ENCODE data around the gene TLE3.

Gene TLE3

GRCh38 chr15:70096215-70097062 is 1.3 kb downstream of the TLE3 start:
- peaks cover 61% of the 10 kb centered on the region for H3K4me1 Mint-ChIP-seq
- ATAC-seq (peak; percentile 13), DNase-seq (peak; percentile 66 to 75)
- peak overlapping the region; percentile 84 to 97 for H3K4me3 Mint-ChIP-seq
- peaks cover 9% of the 10 kb centered on the region for H3K27me3 Mint-ChIP-seq
- H3K27ac Mint-ChIP-seq, result peak overlapping the region; percentile 95 to 97
- H3K9me3 Mint-ChIP-seq, result no peaks in the 10 kb centered on the region

- Mint-ChIP-seq H3K27ac (peak overlapping the region; percentile 95 to 97), H3K4me1 (peaks cover 63% of the 10 kb centered on the region), H3K4me3 (peak overlapping the region; percentile 84 to 97), H3K9me3 (no peaks in the 10 kb centered on the region), H3K27me3 (peaks cover 3% of the 10 kb centered on the region)
- DNase-seq, result peak; percentile 69 to 72
- peak; percentile 24 for ATAC-seq
These were observed 2.1 kb downstream of the TLE3 start for GRCh38 chr15:70095408-70096214.

DNA sequence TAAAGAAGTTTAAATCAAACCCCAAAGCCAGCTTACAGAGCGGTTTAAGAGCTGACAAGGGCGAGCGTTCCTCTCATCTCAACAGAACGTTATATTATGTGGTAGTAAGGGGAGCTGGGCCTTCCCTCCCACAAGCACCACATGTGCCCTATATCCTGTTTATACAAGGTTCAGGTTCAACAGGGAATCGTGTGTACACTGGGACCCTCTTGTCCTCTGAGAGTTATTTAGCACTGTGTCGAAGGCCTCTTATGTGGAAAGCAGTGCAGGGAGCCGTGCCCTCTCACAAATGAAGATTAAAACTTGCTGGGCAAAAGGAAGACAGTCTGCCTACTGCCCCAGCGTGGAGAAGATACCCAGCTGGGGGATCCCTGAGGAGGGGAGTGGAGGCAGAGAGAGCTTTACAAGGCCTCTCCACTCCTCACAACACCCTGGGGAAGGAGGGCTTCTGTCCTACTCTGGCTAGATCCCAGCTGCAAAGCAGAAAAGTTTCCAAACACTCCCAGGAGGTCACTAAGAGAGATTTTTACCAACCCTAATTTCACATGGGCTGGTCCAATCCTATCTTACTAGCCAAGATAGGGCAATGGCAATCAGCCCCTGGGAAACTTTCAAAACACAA is 2.9 kb downstream of the TLE3 start:
- H3K9me3 Mint-ChIP-seq, result no peaks in the 10 kb centered on the region

DNA sequence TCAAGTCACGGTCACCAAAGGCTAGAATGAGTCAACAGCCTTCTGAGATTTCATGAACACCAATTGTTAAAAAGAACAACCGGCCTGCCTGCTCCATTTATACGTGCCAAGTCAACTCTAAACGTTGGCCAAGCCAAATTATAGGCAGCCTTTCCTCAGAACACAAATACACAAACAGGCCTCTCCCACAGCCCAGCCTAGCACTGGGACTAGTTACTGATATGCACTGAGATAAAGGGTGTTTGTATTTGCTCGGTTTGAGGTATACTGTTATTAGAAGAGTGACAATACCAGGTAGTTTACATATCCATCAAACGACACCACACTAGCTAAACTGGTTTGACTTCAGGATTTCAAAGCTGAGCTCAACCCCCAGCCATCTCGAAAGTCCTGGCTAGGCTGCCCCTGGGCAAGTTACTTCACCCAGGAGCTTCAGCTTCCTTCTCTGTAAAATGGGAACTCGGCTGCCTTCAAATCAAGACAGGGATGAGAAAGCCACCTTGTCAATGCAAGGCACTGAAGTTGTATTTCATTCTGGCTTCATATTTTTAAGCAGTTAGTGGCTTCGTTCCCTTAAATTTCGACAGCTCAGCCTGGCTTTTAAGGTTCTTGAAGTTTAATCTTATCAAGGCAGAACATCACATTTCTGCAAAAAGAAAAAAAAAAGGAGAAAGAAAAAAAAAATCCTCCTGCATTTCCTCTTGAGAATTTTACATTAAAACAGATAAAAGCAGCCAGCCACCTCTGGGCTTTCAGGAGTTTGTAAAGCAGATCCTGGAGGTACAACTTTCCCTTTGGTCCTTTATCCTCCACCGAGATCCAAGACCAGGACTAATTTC is 4.0 kb downstream of the TLE3 start:
- Mint-ChIP-seq H3K4me3 (peak overlapping the region; percentile 68 to 97), H3K27me3 (no peaks in the 10 kb centered on the region), H3K4me1 (peaks cover 71% of the 10 kb centered on the region), H3K9me3 (no peaks in the 10 kb centered on the region), H3K27ac (no peak overlapping the region)
- ATAC-seq (no peak), DNase-seq (no peak)

More for the DNA sequence above, 2.9 kb downstream of the TLE3 start:
- no peaks in the 10 kb centered on the region for H3K27me3 Mint-ChIP-seq
- H3K27ac Mint-ChIP-seq, result peak overlapping the region; percentile 53 to 80
- peaks cover 63% of the 10 kb centered on the region for H3K4me1 Mint-ChIP-seq
- ATAC-seq (no peak), DNase-seq (no peak)
- peak overlapping the region; percentile 84 to 97 for H3K4me3 Mint-ChIP-seq

DNA sequence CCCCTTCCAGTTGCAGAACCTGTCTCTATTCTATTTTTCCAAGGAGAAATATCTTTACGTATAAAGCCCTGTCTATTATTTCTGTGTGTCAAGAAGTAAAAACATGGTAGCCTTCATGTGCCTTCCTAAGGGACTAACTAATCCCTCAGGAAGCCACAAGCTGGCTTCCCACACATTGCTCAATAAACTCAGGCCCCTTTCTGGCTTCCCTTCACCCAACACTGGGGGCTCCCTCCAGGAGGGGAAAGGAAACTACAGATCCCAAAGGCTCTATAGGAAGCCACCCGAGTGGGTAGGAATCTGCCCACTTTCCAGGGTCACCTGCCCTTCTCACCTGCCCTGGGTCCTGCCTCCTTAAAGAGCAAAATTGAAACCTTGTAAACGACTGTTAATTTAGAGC is 4.6 kb downstream of the TLE3 start:
- no peak for ATAC-seq
- H3K4me1 Mint-ChIP-seq, result peaks cover 72% of the 10 kb centered on the region
- no peak overlapping the region for H3K27ac Mint-ChIP-seq
- H3K9me3 Mint-ChIP-seq, result no peaks in the 10 kb centered on the region
- no peak for DNase-seq
- peak overlapping the region; percentile 31 to 97 for H3K4me3 Mint-ChIP-seq
- H3K27me3 Mint-ChIP-seq, result no peaks in the 10 kb centered on the region

DNA sequence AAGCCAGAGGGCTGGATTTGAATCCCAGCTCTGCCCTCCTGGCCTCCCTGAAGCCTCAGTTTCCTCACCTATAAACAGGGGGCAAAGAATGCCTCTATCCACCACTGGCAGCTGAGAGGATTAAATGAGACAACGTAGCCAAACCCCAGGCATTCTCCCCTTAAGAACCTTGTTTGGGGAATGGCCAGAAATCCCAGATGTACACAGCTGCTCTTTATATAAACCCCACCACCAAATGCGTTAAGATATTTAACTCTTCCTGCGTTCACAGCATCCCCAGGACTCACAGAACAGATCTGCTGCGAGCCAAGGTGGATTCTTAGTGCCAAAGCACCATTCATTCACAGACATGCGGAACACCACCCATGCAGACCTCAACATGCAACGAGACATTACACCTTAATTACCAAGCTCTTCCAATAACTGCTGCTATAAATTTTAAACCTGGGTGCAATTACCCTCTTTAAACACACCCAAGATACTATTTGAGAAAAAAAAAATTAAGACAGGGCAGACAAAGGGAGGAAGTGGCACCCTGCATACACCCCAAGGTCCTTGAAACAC is 5.2 kb downstream of the TLE3 start:
- Mint-ChIP-seq H3K4me3 (peak overlapping the region; percentile 34 to 97), H3K27me3 (no peaks in the 10 kb centered on the region), H3K27ac (peak overlapping the region in 1 of 2 donors; percentile 2)

GRCh38 chr15:70091726-70092463 is 5.8 kb downstream of the TLE3 start:
- Mint-ChIP-seq H3K27ac (peak overlapping the region in 1 of 2 donors; percentile 19), H3K4me3 (peak overlapping the region; percentile 34 to 97), H3K9me3 (no peaks in the 10 kb centered on the region), H3K4me1 (peaks cover 83% of the 10 kb centered on the region), H3K27me3 (no peaks in the 10 kb centered on the region)
- ATAC-seq (no peak), DNase-seq (no peak)

More for the DNA sequence above, 5.2 kb downstream of the TLE3 start:
- no peaks in the 10 kb centered on the region for H3K9me3 Mint-ChIP-seq
- ATAC-seq (no peak), DNase-seq (no peak)
- H3K4me1 Mint-ChIP-seq, result peaks cover 77% of the 10 kb centered on the region

DNA sequence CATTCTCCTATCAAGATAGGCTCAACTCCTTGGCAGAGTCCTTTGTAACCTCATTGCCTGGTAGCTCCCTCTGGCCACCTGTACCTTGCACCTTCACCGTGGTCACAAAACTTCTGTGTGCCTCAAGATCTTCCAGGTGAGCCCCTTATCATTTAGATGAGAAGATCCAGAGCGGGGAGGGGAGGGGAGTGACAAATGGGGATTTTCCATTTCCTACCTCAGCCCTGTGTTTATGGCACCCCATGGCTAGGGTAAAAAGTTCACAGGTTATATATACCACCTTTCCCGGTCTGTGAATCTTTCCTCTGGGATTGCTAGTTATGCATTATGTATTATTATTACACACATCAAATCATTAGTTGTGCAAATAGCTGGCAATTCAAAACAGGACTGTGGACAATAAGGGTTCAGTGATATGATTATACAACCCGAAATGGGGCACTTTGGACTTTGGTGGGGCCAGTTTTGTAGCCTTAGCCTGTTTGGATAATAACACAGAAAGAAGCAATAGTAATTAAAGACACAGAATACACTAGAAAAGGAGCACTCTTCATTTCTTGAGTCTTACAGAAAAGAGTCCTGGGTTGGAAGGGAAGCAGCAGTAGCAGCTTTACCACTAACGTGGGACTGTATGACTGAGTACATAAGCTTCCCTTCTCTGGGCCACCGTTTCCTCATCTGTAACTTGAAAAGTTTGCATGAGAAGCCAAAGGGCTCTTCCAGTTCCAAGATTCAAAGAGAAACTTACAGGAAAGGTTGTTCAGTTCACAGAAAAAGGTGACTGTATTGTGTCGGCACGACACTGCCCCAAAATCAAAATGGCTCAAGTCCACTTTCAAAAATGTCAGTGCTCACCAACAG is 7.1 kb downstream of the TLE3 start:
- Mint-ChIP-seq H3K4me1 (peaks cover 96% of the 10 kb centered on the region), H3K4me3 (peak overlapping the region in 1 of 2 donors; percentile 43), H3K27ac (no peak overlapping the region), H3K9me3 (no peaks in the 10 kb centered on the region), H3K27me3 (no peaks in the 10 kb centered on the region)
- no peak for DNase-seq
- ATAC-seq, result peak; percentile 64

GRCh38 chr15:70089692-70089971 is 8.1 kb downstream of the TLE3 start:
- Mint-ChIP-seq H3K27ac (no peak overlapping the region), H3K4me3 (no peak overlapping the region), H3K4me1 (peaks cover 100% of the 10 kb centered on the region), H3K9me3 (no peaks in the 10 kb centered on the region), H3K27me3 (no peaks in the 10 kb centered on the region)
- DNase-seq, result no peak
- ATAC-seq, result no peak

- Mint-ChIP-seq H3K4me3 (peak overlapping the region in 1 of 2 donors; percentile 2), H3K9me3 (no peaks in the 10 kb centered on the region), H3K4me1 (peaks cover 100% of the 10 kb centered on the region), H3K27me3 (no peaks in the 10 kb centered on the region), H3K27ac (no peak overlapping the region)
- DNase-seq (no peak), ATAC-seq (no peak)
These were observed 8.6 kb downstream of the TLE3 start for GRCh38 chr15:70088887-70089691.

DNA sequence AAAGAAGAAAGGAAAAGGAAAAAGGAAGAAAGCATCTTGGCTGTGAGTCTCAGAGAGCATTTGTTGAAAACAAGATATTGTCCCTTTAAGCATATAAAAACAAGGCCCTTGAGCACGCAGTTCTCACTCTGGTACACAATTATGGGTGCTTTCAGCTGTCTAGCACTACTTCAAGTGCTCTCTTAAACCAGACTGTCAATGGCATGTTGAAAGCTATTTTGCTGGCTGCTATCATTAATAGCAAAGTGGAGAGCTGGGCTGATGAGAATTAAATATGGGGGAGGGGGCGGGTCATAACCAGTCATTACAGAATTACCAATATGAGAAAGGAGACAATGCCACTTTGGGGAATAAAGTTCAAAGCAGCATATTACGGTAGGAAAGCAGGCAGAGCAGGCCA is 9.3 kb downstream of the TLE3 start:
- Mint-ChIP-seq H3K4me1 (peaks cover 100% of the 10 kb centered on the region), H3K9me3 (no peaks in the 10 kb centered on the region), H3K4me3 (no peak overlapping the region), H3K27ac (no peak overlapping the region), H3K27me3 (no peaks in the 10 kb centered on the region)
- DNase-seq, result no peak
- ATAC-seq, result no peak

- ATAC-seq, result no peak
- Mint-ChIP-seq H3K9me3 (no peaks in the 10 kb centered on the region), H3K4me3 (no peak overlapping the region), H3K4me1 (peaks cover 100% of the 10 kb centered on the region), H3K27ac (no peak overlapping the region), H3K27me3 (no peaks in the 10 kb centered on the region)
- DNase-seq, result no peak
These were observed 9.9 kb downstream of the TLE3 start for GRCh38 chr15:70087708-70088352.

All from stimulated activated naive CD8-positive, alpha-beta T cell treated with anti-CD3 and anti-CD28 coated beads, Interleukin-15, amount 100 ng/mL, for 72 hours (primary cell).